HG03139 (cell line): Measurements from ENCODE around the gene ANXA11.

Source experiments
- ATAC-seq: cut with Tn5 transposase; IDR thresholded peaks from one replicate; pipeline ENCODE4 v1.9.1; 2021; ENCODE audit not compliant: unreplicated experiment

Gene ANXA11

DNA sequence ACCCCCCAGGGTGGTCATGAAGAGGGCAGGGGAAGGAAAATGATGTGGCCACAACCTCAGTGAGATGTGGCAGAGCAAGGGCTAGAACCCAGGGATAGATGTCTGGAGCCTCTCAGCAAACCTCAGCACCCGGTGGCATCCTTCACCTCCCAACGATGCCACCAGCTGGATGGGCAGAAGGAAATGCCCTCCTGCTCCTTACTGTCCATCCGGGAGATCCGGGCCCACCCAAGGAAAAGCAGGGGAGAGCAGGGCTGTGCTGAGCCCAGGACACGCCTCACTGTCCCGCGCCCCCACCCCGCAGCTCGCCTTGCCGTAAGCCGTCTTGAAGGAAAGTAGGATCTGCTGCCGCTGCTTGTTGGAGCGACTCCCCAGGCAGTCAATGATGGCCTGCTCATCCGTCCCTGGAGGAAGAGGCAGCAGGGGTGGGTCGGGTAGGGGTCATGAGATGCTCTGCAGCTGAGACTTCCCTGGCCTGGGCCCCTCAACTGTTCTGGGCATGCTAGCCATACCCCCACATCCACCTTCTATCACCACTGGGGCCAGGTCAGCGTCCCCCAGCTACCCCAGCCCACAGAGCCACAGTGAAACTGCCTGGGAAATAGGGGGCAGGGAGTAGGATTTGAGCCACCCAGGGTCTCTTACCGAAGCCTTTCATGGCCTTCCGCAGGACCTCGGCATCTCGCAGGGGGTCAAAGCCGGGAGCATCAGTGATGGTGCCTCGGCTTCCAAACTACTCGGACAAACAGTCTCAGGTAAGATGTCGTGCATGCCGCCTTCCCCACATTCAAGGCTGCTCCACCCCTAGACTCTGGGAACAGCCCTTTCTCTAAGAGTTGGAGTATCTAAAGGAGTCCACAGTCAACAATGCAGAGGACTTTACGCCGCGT, 38.5 kb downstream of the ANXA11 start:
- ATAC-seq, result no peak

DNA sequence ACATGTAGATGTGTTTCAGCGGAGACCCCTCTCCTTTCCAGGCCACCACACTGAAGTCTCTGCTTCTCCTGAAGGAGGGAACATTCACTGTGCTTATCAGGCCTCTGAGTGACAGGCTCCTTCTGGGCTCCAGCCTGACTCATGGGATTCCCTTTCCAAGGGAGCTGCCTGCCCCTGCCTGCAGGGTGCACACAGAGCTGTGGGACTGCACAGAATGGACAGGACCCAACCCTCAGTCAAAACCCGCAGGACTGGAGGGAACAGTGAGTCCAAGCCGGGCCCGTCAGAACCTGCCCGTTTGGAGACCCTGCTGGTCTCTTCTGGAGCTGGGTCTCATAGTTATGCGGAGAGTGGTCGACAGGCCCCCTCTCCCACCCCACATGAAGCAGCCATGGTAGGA, 40.2 kb downstream of the ANXA11 start:
- no peak for ATAC-seq

DNA sequence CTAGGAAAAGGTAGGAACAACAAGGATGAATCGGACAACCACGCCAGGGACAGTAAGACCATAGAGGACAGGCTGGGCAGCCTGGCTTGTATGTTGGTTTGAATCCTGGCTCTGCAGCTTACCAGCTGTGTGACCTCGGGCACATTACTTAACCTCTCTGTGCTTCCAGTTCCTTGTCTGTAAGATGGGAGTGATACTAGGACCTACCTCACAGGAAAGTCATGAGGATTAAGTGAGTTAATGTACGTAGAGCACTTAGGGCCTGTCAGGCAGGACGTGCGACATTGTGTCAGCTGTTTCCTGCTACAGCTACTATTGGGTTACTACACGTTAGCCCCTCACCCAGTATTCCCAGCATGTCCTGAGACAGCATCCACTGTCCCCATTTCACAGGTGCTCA, 40.7 kb downstream of the ANXA11 start:
- ATAC-seq, result no peak

DNA sequence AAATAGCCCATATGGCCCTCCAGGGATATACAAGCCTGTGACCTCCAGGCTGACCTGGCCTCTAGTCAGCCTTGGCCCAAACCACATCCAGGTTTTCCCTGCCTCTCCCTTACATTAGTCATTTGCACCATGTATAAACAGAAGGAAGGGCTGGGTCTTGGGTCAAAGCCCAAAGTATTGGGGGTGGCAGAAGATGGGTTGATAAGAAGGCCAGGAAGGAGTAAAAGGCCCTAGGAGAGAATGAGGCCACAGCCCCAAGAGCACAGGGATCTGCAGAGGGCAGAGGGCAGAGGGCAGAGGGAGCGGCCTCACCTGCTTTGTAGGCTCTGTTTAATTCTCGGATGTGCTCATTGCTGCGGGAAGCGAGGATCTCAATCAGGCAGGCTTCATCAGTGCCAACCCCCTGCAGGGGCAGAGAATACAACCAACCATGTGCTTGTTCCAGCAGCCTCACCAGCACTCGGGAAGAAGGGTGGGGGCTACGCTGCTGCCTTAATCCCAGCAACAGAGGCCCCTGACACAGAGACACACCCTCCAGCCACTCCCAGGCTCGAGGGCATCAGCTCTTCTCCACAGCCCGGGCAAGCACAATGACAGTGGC, 41.5 kb downstream of the ANXA11 start:
- ATAC-seq, result no peak

DNA sequence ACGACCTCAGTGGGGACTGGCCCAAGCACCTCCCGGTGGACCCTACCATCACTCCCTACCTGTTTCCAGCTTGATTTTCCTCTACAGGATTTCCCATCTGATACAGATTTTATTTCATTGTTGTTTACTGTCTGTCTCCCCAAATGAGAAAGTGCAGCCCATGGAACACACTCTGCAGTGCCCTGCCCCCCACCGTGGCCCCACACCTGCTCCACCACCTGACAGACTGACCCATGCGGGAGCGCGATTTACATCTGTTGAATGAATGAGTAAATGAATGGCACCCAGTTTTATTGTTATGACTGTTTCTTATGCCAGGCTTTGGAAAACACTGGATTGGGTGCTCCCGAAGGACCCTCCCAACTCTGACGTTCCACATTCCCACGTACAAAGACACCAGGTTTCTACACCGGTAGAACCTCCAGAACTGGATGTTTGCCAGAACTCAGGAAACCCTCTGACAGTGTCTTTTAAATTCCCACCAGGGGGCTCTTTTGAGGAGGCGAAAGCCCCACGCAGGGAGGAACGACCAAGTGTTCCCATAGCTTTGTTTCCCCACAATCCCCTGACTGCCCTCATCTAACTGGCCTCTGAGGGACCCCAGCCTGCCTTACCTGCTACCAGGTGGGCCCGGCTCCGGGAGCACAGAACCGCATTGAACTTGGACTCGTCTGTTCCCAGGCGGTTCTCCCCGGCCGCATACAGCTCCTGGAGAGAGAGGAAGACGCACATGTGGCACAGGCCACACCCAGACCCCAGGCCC, 43.8 kb downstream of the ANXA11 start:
- no peak for ATAC-seq

DNA sequence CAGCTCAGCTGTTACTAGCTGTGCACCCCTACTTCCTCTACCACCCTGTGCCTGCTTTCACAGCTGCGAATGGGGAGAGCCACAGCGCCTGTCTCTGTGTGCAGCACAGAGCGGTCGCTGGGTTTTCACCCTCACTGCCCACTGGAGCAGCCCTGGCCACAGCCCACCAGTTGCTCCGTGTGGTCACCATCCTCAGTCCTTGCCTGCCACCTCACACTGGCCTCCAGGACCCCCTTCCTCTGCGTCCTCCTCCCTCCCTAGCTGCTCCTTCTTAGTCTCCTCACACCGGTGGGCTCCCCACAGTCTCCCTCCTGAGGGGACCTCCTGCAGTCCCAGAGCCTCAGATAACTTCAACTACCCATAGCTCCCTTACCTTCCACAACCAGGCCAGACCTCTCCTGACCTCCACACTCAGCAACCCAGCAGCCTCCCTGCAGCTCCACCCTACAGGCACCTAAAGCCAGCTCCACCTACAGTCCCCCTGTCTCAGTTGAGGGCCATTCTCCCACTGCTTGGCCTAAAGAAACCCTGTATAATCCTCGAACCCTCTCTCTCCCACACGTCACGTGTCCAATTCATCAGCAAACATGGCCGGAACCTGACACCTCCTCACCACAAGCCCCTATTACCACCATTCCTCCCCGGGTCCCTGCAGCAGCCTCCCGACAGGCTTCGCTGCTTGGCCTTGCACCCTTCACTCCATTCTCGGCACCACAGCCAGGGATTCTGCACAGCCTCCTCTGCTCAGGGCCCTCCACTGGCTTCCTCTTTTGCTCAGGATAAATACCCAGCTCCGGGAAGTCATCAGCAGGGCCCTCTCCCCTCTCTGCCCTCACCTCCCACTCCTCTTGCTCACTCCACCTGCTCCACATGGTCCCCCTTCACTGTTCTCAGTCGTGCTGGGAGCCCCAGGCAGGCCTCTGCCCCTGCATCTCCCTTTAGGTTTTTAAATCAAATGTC, 44.7 kb downstream of the ANXA11 start:
- no peak for ATAC-seq

DNA sequence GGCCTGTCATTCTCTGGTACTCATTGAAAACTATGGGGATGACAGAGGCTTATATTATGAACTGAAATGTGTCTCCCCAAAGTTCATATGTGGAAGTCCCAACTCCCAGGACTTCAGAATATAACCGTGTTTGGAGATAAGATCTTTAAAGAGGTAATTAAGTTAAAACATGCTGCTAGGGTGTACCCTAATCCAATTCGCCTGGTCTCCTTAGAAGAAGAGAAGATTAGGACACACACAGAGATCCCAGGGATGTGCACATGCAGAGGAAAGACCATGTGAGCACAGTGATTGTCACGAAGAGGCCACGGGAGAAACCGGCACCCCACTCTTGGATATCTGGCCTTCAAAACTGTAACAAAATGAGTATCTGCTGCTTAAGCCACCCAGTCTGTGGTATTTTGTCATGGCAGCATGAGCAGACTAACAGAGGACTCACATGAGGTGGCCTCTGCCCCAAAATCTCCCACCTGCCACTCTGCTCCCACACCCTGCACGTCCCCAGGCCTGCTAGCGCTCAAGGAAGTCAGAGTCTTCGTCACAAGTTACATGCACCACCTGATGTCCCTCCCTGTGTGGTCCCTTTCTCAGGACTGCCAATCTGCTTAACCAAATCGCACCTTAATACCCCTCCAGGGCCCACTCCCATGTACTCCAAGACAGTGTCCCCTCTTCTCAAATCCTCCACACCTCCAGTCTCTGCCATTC, 46.0 kb downstream of the ANXA11 start:
- ATAC-seq, result no peak

DNA sequence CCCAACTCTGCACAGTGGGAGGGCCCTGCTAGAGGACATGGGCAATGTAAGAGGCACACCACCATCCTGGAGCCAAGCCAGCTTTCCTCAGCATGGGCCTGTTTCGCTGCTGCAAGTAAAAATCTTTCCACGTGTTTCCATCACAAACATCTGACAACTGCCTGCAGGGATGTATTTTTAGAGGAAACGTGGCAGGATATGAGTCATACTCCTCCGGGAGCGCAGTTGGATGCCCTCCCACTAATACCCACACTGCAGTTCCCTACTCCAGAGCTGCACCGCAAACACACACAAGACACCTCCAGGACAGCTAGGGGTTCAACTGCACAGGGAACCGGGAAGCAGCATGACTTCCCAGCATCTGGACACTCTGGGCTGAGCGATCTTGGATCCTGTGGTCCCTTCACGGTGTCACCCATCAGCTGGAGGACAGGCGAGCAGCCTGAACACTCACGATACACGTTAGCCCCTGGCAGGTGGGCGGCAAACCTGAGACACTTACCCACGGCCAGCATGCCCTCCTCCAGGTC, 46.7 kb downstream of the ANXA11 start:
- no peak for ATAC-seq

DNA sequence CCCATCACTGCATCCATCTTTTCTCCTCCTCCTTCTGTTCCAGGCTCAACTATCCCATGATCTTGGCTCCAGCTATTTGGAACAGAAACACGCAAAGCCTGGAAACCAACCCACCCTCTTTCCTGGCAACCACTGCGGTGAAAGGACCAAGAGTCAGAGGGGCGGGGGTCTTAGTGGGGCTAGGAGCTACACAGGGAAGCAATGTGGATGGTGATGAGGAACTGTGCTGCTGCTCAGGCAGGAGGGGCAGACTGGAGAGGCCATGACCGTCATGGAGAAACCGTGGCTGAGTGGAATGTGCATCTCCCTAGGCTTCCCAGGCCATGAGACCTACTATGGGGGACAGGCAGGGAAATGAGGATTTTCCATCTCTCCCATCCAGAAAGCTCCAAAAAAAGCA, 47.2 kb downstream of the ANXA11 start:
- no peak for ATAC-seq

DNA sequence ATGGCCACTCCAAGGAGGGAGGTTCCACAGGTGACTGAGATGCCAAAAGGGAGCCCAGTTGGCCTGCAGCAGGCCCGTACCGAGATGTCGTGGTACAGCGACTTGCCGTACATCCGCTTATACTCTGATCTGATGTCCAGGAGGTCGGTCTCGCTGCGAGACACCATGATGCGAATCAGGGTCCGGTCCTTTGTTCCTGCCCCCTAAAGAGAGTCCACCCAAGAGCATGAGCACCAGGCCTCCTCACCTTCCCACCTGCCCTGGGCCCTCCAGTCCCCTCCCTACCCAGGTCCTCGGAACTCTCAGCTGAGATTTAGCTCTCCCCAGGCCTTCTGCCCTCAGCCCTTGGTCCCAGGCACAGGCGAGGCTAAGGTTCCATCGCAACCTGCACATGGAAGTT, 47.8 kb downstream of the ANXA11 start:
- ATAC-seq, result no peak

DNA sequence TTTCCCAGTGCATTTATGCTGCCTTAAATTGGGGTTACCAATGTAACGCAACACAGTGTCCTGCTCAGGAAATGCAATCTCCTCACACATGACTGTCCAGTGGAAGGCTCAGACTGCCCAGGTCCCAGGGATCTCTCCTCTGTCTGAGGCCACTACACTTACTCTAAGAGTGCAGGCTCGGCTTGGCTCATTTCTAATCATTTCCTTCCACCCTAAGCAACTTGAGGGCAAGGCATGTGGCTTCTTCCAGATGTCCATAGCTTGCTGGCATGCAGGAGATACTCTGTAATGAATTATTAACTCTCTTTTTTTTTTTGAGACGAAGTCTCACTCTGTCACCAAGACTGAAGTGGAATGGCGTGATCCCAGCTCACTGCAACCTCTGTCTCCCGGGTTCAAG, 49.1 kb downstream of the ANXA11 start:
- no peak for ATAC-seq

DNA sequence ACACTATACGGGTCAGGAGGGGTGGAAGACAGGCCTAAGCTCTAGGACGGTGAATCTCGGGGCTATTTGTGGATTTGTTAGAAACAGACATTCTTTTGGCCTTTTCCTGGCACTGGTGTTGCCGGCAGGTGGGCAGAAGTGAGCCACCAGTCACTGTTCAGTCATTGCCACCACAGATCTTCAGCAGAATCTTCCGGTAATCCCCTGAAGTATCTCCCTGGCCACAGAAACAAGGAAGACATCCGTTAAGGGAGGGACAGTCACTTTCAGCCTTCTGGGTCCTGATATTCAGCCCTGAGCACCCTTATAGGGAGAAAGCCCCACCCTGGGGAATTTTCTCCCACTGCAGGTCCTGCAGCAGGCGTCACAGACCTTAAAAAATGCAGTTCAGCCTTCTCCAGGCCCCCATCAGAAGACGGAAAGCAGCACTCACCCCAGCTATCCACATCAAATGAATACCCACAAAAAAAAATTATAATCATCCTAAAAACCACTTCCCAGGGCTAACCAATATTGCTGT, 49.6 kb downstream of the ANXA11 start:
- ATAC-seq, result no peak

DNA sequence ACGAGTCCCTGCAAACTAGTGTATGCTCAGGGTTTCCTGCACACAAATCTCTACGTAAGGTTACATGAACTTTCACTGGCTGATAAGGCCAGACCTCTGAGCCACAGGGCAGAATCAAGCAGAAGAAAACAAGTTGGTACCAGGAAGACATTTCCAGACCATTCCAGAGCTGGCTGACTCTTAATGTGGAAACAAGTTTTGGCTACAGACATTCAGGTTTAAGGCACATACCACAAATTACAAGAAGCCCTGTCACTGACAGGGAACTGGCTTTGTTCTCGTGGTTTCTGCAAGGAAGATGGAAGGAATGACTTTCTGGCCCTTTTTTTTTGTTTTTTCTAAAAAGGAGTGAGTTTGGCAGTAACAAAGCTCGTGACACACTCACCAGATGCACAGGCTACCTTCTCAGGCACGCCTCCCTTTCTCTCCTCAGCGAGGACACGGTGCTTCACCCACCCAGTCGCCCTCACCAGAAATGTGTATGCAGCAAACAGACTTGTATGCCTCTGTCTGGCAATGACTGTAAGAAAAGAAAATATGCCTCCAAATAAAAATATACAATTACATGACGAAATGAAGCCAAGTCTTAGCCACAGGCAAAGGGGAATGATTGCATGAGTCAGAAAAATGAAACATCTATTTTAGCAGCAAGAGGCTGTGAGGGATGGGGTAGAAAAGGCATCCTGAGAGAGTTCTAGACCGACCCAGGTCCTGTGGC, 50.2 kb downstream of the ANXA11 start:
- no peak for ATAC-seq

DNA sequence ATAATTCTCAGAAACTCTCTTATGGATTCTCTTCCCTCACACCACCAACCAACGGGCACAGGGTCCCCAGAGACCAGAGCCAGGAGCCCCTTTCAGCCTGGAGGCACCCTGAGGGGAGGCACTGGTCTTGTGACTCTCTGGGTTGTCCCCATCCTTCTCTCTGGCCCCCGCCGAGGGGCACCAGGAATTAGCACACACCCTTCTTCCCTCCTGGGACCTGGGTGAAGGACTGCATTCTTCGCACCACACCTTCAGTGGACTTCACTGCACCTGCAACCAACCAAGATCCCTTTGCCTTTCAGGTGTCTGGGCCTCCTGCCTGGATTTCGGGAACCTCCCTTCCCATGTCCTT, 50.7 kb downstream of the ANXA11 start:
- ATAC-seq, result no peak

DNA sequence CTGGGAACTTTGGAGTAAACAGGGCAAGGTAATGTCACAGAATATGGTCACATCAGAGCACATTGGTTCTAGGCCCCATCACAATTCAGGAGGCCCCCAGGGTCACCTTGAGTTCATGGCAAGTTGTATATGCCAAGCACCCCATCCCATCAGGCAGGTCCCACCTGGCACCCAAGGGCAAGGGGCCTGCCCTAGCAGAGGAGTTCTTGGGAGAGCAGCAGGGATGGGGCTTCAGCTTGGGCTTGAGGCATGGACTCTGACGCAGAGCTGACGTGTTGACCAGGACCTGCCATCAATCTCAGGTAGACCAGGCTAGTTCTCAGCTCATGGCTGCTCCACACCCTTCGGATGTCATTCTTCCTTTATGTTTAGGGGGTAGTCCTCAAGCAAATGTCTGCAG, 51.9 kb downstream of the ANXA11 start:
- ATAC-seq, result no peak

DNA sequence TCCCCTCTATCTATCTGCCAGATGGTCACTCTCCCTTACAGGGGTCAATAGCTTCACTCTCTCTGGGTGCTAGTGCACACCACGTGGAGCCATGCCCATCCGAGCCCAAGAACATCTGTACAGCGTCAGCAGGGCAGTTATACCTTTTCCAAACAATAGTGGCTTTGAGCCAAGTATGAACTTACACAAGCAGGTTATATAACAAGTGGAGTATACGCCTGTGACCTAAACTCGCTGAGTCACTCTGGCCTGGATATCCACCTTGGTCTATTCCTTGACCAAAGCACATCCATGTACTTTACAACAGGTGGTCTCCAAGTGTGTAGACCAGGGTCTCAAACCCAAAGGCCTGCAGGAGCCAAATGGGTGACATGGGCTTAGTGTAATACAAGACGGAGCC, 52.5 kb downstream of the ANXA11 start:
- ATAC-seq, result no peak

DNA sequence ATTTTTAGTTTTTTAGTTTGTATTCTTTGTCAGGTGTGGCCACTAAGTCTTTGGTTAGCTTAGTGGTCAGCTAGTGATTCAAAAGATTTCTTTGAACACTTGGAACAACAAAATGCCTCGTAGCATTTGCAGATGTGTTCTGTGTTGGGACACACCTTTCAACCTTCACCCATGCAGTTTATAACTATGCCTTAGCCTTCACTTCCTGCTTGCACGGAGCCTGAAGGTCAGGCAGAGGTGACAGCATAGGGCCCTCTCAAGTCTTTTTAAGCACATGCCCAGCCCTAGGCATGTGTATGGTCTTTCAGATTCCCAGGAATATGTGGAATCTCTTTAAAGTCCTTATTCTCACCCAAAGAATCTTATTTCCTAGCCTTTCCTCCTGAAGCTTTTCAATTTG, 55.2 kb downstream of the ANXA11 start:
- no peak for ATAC-seq

DNA sequence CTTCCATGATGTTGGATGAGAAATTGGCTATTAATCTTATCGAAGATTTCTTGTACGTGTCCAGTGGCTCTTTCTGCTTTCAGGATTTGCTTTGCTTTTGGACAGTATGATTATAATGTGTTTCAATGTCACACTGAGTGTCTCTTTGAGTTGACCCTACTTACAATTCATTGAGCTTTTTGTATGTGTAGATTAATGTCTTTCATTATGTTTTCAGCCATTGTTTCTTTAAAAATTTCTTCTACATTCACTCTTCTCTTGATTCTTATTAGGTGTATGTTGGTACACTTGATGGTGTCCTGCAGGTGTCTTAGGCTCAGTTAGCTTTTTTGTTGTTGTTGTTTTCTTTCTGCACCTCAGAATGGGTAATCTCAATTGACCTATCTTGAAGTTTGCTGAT, 56.2 kb downstream of the ANXA11 start:
- no peak for ATAC-seq

DNA sequence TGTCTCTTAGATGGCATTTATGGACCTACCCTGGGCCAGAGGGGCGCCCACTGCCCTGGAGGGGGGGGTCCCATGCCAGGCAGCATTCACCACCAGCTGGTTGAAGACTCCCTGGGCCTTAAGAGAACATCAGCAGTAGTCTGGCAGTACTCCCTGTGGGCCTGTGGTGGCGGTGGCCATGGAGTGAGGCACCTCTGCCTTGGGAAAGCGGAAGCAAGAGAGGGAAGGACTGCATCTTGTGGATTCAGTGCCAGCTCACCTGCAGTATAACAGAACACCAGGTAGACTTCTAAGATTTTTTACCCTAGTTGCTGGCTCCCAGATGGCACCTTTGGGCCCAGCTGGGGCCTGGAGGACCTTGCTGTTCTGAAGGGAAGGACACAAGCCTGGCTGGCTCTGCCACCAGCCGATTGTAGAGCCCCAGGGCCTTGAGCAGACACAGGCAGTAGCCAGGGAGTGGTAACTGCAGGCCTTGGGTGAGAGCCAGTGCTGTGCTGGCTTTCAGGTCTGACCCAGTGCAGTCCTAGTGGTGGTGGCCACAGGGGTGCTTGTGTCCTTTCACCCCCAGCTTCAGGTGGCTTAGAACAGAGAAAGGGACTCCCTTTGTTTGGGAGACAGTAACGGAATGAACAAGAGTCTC, 57.1 kb downstream of the ANXA11 start:
- no peak for ATAC-seq
